ENCODE results near the gene CCNE1. TPM values are rescaled to one million over a fixed set of nuclear protein-coding genes. Genes with fewer than 3 reads are reported as not detected.

CCNE1 gene
- total RNA-seq, 1 experiment from 2014 or later, result 26.4 TPM

GRCh38 chr19:29841209-29841558 is 29.4 kb downstream of the CCNE1 start:
- intact Hi-C loops (cut with micrococcal nuclease; ENCODE audit: unreplicated experiment) (no loop called here), in situ Hi-C loops (cut with HindIII; ENCODE audit: low pct_unique_long_range_greater_than_20kb, low sequenced_read_pairs) (no loop called here)
- H3K9me3 ChIP-seq (ENCODE audit: control insufficient read depth, insufficient read depth, low read depth, low read length), result no peaks in the 10 kb centered on the region
- no peak for DNase-seq (ENCODE audit: low read depth, low spot score)
- peaks cover 20% of the 10 kb centered on the region for H3K4me1 ChIP-seq (ENCODE audit: control insufficient read depth, insufficient read depth, low read length)
- no peak for ATAC-seq
- TF ChIP-seq SIN3A (IDR thresholded peaks at IDR 0.05; ENCODE audit: borderline replicate concordance, insufficient read depth, low read depth, low read length), result no peak
- BruUV-seq (replicated peaks), result no TSS peak
- no peaks in the 10 kb centered on the region for H3K27me3 ChIP-seq (ENCODE audit: control insufficient read depth, insufficient read depth, low read length)
- no peak overlapping the region for H3K27ac ChIP-seq (ENCODE audit: low read length)
- POLR2A ChIA-PET, result no interaction called here
- CTCF ChIA-PET, result interaction anchor here (0.5 kb wide), 1 partner anchor 111 kb away, joined by 5 read pairs; no protein-coding TSS in a partner anchor
- no peak overlapping the region for H3K4me3 ChIP-seq (ENCODE audit: low read depth in 2 of 2, low read length in 2 of 2)
- no peaks in the 10 kb centered on the region for H3K36me3 ChIP-seq (ENCODE audit: control insufficient read depth, insufficient read depth, low read length)

- Histone ChIP-seq H3K36me3 (ENCODE audit: control insufficient read depth, insufficient read depth, low read length) (no peaks in the 10 kb centered on the region), H3K4me3 (ENCODE audit: low read depth in 2 of 2, low read length in 2 of 2) (no peak overlapping the region), H3K9me3 (ENCODE audit: control insufficient read depth, insufficient read depth, low read depth, low read length) (no peaks in the 10 kb centered on the region), H3K27me3 (ENCODE audit: control insufficient read depth, insufficient read depth, low read length) (no peaks in the 10 kb centered on the region), H3K27ac (ENCODE audit: low read length) (no peak overlapping the region), H3K4me1 (ENCODE audit: control insufficient read depth, insufficient read depth, low read length) (peaks cover 20% of the 10 kb centered on the region)
- in situ Hi-C loops (cut with HindIII; ENCODE audit: low pct_unique_long_range_greater_than_20kb, low sequenced_read_pairs), result no loop called here
- ATAC-seq, result no peak
- intact Hi-C loops (cut with micrococcal nuclease; ENCODE audit: unreplicated experiment), result no loop called here
- no TSS peak for BruUV-seq (replicated peaks)
- no peak for TF ChIP-seq CTCF (IDR thresholded peaks at IDR 0.05)
- TF ChIP-seq REST (IDR thresholded peaks at IDR 0.05; ENCODE audit: insufficient read depth in 1 of 2, low read depth in 2 of 2, low read length in 1 of 2), result no peak
- TF ChIP-seq POLR2AphosphoS5 (IDR thresholded peaks at IDR 0.05; ENCODE audit: low read depth, low read length), result no peak
- TF ChIP-seq SIN3A (IDR thresholded peaks at IDR 0.05; ENCODE audit: borderline replicate concordance, insufficient read depth, low read depth, low read length), result no peak
- ChIA-PET CTCF (interaction anchor here (0.5 kb wide), 1 partner anchor 111 kb away, joined by 5 read pairs; no protein-coding TSS in a partner anchor), POLR2A (no interaction called here)
- no peak for DNase-seq (ENCODE audit: low read depth, low spot score)
These were observed 30.0 kb downstream of the CCNE1 start for GRCh38 chr19:29841559-29842367.

GRCh38 chr19:29842471-29843179 is 30.8 kb downstream of the CCNE1 start:
- in situ Hi-C loops (cut with HindIII; ENCODE audit: low pct_unique_long_range_greater_than_20kb, low sequenced_read_pairs) (no loop called here), intact Hi-C loops (cut with micrococcal nuclease; ENCODE audit: unreplicated experiment) (no loop called here)
- H3K4me3 ChIP-seq (ENCODE audit: low read depth in 2 of 2, low read length in 2 of 2), result no peak overlapping the region
- H3K36me3 ChIP-seq (ENCODE audit: control insufficient read depth, insufficient read depth, low read length), result no peaks in the 10 kb centered on the region
- ChIA-PET POLR2A (no interaction called here), CTCF (interaction anchor here (0.9 kb wide), 1 partner anchor 30 kb away, joined by 3 read pairs; no protein-coding TSS in a partner anchor)
- ATAC-seq (no peak), DNase-seq (ENCODE audit: low read depth, low spot score) (no peak)
- no peak for TF ChIP-seq CTCF (IDR thresholded peaks at IDR 0.05)
- TF ChIP-seq TCF7L2 (IDR thresholded peaks at IDR 0.05; ENCODE audit: low read depth, low read length), result no peak
- TF ChIP-seq REST (IDR thresholded peaks at IDR 0.05; ENCODE audit: insufficient read depth in 1 of 2, low read depth in 2 of 2, low read length in 1 of 2), result no peak
- TF ChIP-seq POLR2AphosphoS5 (IDR thresholded peaks at IDR 0.05; ENCODE audit: low read depth, low read length), result no peak
- no peak for TF ChIP-seq SIN3A (IDR thresholded peaks at IDR 0.05; ENCODE audit: borderline replicate concordance, insufficient read depth, low read depth, low read length)
- H3K27ac ChIP-seq (ENCODE audit: low read length), result no peak overlapping the region
- H3K9me3 ChIP-seq (ENCODE audit: control insufficient read depth, insufficient read depth, low read depth, low read length), result no peaks in the 10 kb centered on the region
- no TSS peak for BruUV-seq (replicated peaks)
- no peaks in the 10 kb centered on the region for H3K27me3 ChIP-seq (ENCODE audit: control insufficient read depth, insufficient read depth, low read length)
- H3K4me1 ChIP-seq (ENCODE audit: control insufficient read depth, insufficient read depth, low read length), result peaks cover 20% of the 10 kb centered on the region
